ENCODE data around the gene PCDHA1.
"Not testable (repeated sequence)": the region's sequence is repeated elsewhere in the genome, so short reads cannot be mapped to it uniquely, and the experiment has no call there.

Gene PCDHA1

GRCh38 chr5:140823475-140823874, 37.5 kb downstream of the PCDHA1 start:
- Histone ChIP-seq H3K4me1 (ENCODE audit: insufficient read depth, low read length, poor library complexity, severe bottlenecking) (no peaks in the 10 kb centered on the region), H3K4me2 (ENCODE audit: low read depth, low read length, poor library complexity, severe bottlenecking) (no peak overlapping the region), H3F3A (ENCODE audit: low read depth) (no peaks in the 10 kb centered on the region), H3K36me3 (ENCODE audit: insufficient read depth, low read length) (no peaks in the 10 kb centered on the region), H3K79me2 (ENCODE audit: insufficient read depth, low read length) (no peaks in the 10 kb centered on the region), H4K20me1 (ENCODE audit: insufficient read depth, low read length, poor library complexity, severe bottlenecking) (no peaks in the 10 kb centered on the region), H3K9me2 (replicated peaks; ENCODE audit: low read depth, low read length) (no peaks in the 10 kb centered on the region), H3K9ac (ENCODE audit: low read depth, low read length, poor library complexity, severe bottlenecking) (no peak overlapping the region), H2AFZ (ENCODE audit: low read length) (no peak overlapping the region), H3K27me3 (ENCODE audit: insufficient read depth, low read length, poor library complexity, severe bottlenecking) (no peaks in the 10 kb centered on the region), H3K4me3 (ENCODE audit: low read length, poor library complexity, severe bottlenecking) (no peak overlapping the region), H3K9me3 (ENCODE audit: insufficient read depth, low read depth, low read length) (no peaks in the 10 kb centered on the region; the same call in 1 of the 2 replicates)
- TF ChIP-seq, protein P1, sequence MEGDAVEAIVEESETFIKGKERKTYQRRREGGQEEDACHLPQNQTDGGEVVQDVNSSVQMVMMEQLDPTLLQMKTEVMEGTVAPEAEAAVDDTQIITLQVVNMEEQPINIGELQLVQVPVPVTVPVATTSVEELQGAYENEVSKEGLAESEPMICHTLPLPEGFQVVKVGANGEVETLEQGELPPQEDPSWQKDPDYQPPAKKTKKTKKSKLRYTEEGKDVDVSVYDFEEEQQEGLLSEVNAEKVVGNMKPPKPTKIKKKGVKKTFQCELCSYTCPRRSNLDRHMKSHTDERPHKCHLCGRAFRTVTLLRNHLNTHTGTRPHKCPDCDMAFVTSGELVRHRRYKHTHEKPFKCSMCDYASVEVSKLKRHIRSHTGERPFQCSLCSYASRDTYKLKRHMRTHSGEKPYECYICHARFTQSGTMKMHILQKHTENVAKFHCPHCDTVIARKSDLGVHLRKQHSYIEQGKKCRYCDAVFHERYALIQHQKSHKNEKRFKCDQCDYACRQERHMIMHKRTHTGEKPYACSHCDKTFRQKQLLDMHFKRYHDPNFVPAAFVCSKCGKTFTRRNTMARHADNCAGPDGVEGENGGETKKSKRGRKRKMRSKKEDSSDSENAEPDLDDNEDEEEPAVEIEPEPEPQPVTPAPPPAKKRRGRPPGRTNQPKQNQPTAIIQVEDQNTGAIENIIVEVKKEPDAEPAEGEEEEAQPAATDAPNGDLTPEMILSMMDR (conservative IDR thresholded peaks at IDR 0.05; ENCODE audit: low read length): no peak
- no peak for TF ChIP-seq EZH2phosphoT487 (IDR thresholded peaks at IDR 0.05; ENCODE audit: borderline replicate concordance)

DNA sequence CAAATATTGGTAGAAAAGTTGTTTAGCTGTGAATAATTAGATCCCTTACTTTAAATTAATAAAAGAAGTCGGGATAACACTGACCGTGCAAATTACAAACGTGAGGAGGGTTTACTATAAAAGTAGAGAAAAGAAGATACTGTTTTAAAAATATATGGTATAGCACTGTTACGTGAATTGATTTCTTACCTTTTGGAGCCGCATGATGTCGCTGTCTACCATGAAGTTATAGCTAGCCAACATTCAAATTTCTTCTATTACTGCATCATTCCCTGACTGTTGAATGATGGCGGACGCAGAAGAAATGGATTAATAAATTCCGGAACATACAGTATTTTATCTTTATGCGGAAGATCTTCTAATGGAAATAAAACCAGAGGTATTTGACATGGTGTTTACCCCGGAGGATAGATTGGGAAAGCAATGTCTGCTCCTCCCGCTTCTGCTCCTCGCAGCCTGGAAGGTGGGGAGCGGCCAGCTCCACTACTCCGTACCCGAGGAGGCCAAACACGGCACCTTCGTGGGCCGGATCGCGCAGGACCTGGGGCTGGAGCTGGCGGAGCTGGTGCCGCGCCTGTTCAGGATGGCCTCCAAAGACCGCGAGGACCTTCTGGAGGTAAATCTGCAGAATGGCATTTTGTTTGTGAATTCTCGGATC, 41.9 kb downstream of the PCDHA1 start, which contains the start of gene PCDHA6:
Gene PCDHA6 (plus strand): TSS at position 257 of the 658 bp plus-strand sequence. CDS start 132 bp downstream, at position 389.
- TF ChIP-seq EZH2phosphoT487 (IDR thresholded peaks at IDR 0.05; ENCODE audit: borderline replicate concordance): no peak
- TF ChIP-seq, protein P1 (conservative IDR thresholded peaks at IDR 0.05; ENCODE audit: low read length): no peak
- no peaks in the 10 kb centered on the region for H3K79me2 ChIP-seq (ENCODE audit: insufficient read depth, low read length)
- H3K9ac ChIP-seq (ENCODE audit: low read depth, low read length, poor library complexity, severe bottlenecking): no peak within 1 kb of the TSS
- H3K9me3 ChIP-seq (ENCODE audit: insufficient read depth, low read depth, low read length): no peaks in the 10 kb centered on the region
- H3K4me2 ChIP-seq (ENCODE audit: low read depth, low read length, poor library complexity, severe bottlenecking): no peak within 1 kb of the TSS
- H4K20me1 ChIP-seq (ENCODE audit: insufficient read depth, low read length, poor library complexity, severe bottlenecking): no peaks in the 10 kb centered on the region
- H3K27me3 ChIP-seq (ENCODE audit: insufficient read depth, low read length, poor library complexity, severe bottlenecking): no peaks in the 10 kb centered on the region
- H3K4me3 ChIP-seq (ENCODE audit: low read length, poor library complexity, severe bottlenecking): no peak within 1 kb of the TSS
- no peak within 1 kb of the TSS for H2AFZ ChIP-seq (ENCODE audit: low read length)
- no peaks in the 10 kb centered on the region for H3K36me3 ChIP-seq (ENCODE audit: insufficient read depth, low read length)
- no peaks in the 10 kb centered on the region for H3K9me2 ChIP-seq (replicated peaks; ENCODE audit: low read depth, low read length)
- H3F3A ChIP-seq (ENCODE audit: low read depth): no peaks in the 10 kb centered on the region
- no peaks in the 10 kb centered on the region for H3K4me1 ChIP-seq (ENCODE audit: insufficient read depth, low read length, poor library complexity, severe bottlenecking)

GRCh38 chr5:140828362-140828737, 42.4 kb downstream of the PCDHA1 start:
- H3F3A ChIP-seq (ENCODE audit: low read depth): no peaks in the 10 kb centered on the region
- no peak overlapping the region for H3K4me3 ChIP-seq (ENCODE audit: low read length, poor library complexity, severe bottlenecking)
- no peak overlapping the region for H2AFZ ChIP-seq (ENCODE audit: low read length)
- no peaks in the 10 kb centered on the region for H3K9me2 ChIP-seq (replicated peaks; ENCODE audit: low read depth, low read length)
- no peak overlapping the region for H3K4me2 ChIP-seq (ENCODE audit: low read depth, low read length, poor library complexity, severe bottlenecking)
- no peaks in the 10 kb centered on the region for H3K4me1 ChIP-seq (ENCODE audit: insufficient read depth, low read length, poor library complexity, severe bottlenecking)
- no peaks in the 10 kb centered on the region for H3K9me3 ChIP-seq (ENCODE audit: insufficient read depth, low read depth, low read length)
- no peaks in the 10 kb centered on the region for H3K36me3 ChIP-seq (ENCODE audit: insufficient read depth, low read length)
- H4K20me1 ChIP-seq (ENCODE audit: insufficient read depth, low read length, poor library complexity, severe bottlenecking): no peaks in the 10 kb centered on the region
- no peaks in the 10 kb centered on the region for H3K79me2 ChIP-seq (ENCODE audit: insufficient read depth, low read length)
- TF ChIP-seq EZH2phosphoT487 (IDR thresholded peaks at IDR 0.05; ENCODE audit: borderline replicate concordance): no peak
- TF ChIP-seq, protein P1 (conservative IDR thresholded peaks at IDR 0.05; ENCODE audit: low read length): no peak
- H3K27me3 ChIP-seq (ENCODE audit: insufficient read depth, low read length, poor library complexity, severe bottlenecking): no peaks in the 10 kb centered on the region
- H3K9ac ChIP-seq (ENCODE audit: low read depth, low read length, poor library complexity, severe bottlenecking): no peak overlapping the region

GRCh38 chr5:140829511-140830501, 43.9 kb downstream of the PCDHA1 start:
- H3K27me3 ChIP-seq (ENCODE audit: insufficient read depth, low read length, poor library complexity, severe bottlenecking); H3K36me3 ChIP-seq (ENCODE audit: insufficient read depth, low read length): not testable (repeated sequence)

More at GRCh38 chr5:140829511-140830501, 43.9 kb downstream of the PCDHA1 start:
- H3K9me2 ChIP-seq (replicated peaks; ENCODE audit: low read depth, low read length); H3K9me3 ChIP-seq (ENCODE audit: insufficient read depth, low read depth, low read length); H3K4me1 ChIP-seq (ENCODE audit: insufficient read depth, low read length, poor library complexity, severe bottlenecking); H3K4me3 ChIP-seq (ENCODE audit: low read length, poor library complexity, severe bottlenecking); H3K79me2 ChIP-seq (ENCODE audit: insufficient read depth, low read length); H3K4me2 ChIP-seq (ENCODE audit: low read depth, low read length, poor library complexity, severe bottlenecking); H3K9ac ChIP-seq (ENCODE audit: low read depth, low read length, poor library complexity, severe bottlenecking); H2AFZ ChIP-seq (ENCODE audit: low read length); H3F3A ChIP-seq (ENCODE audit: low read depth); H4K20me1 ChIP-seq (ENCODE audit: insufficient read depth, low read length, poor library complexity, severe bottlenecking): not testable (repeated sequence)

All from Loucy (cell line).